CD4-positive, alpha-beta T cell treated with Interferon alpha-2 for 1 hour (primary cell): Measurements from ENCODE around the gene EZH2.

Source experiments
- DNase-seq, 2 donors: peaks; one replicate each; pipeline ENCODE4 v3.0.0-alpha.2; 2020 to 2022

EZH2 gene

GRCh38 chr7:148804343-148805235 lies 79.5 kb downstream of the EZH2 start:
- DNase-seq = no peak

DNA sequence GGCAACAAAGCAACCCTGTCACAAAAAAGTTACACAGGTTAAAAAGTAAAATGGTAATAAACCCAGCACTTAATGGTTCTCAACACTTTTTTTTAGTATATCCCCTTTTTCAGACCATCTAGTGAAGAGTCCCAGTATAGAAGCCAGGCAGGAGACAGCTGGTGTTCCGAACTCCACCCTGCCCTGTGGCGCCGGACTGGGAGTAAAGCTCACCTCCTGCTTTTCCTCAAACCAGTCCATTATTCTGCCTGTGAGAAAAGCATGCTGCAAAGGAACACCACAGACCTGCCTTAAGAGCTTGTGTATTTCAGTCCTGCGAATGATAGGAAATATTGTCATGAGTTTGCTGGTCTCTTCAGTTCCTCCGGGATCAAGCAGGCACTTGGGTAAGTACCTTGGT lies 81.0 kb downstream of the EZH2 start:
- DNase-seq = no peak

- DNase-seq = no peak
Measured at GRCh38 chr7:148802101-148802493, 82.0 kb downstream of the EZH2 start.

GRCh38 chr7:148800677-148801076 lies 83.4 kb downstream of the EZH2 start:
- no peak for DNase-seq

- DNase-seq = no peak
Measured at GRCh38 chr7:148799893-148800555, 84.1 kb downstream of the EZH2 start.

- no peak for DNase-seq
Measured at GRCh38 chr7:148796841-148797240, 87.2 kb downstream of the EZH2 start.

GRCh38 chr7:148794476-148794875 lies 89.6 kb downstream of the EZH2 start:
- no peak for DNase-seq

DNA sequence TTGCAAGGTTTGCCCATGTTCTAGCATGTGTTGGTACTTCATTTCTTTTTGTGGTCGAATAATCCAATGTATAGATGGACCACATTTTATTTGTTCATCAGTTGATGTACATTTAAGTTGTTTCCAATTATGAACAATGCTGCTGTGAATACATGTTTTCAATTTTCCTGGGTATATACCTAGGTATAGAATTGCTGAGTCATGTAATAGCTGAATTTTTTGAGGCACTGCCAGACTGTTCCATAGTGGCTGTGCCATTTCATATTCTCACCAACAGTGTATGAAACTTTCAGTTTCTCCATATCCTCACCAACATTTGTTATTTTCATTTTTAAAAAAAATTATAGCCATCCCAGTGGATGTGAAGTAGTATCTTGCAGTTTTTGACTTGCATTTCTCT lies 90.5 kb downstream of the EZH2 start:
- DNase-seq = no peak

DNA sequence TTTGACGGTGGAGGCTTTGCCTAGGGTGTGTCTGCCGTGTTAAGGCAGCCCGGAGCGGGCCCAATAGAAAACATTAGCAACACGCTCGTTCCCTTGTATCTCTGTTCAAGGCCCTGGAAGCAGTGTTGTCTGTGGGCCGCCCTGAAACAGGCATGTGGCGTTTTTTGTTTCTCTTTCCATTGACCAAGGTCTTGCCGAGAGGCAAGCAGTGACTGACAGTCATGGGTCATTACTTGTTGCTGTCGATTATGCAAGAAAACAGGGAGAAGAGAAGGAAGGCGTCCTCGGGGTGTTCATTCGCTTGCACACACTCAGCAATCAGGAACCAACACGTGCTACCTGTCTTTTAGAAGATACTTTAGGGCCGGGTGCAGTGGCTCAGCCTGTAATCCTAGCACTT lies 92.5 kb downstream of the EZH2 start:
- no peak for DNase-seq

GRCh38 chr7:148790850-148791249 lies 93.2 kb downstream of the EZH2 start:
- DNase-seq = no peak

DNA sequence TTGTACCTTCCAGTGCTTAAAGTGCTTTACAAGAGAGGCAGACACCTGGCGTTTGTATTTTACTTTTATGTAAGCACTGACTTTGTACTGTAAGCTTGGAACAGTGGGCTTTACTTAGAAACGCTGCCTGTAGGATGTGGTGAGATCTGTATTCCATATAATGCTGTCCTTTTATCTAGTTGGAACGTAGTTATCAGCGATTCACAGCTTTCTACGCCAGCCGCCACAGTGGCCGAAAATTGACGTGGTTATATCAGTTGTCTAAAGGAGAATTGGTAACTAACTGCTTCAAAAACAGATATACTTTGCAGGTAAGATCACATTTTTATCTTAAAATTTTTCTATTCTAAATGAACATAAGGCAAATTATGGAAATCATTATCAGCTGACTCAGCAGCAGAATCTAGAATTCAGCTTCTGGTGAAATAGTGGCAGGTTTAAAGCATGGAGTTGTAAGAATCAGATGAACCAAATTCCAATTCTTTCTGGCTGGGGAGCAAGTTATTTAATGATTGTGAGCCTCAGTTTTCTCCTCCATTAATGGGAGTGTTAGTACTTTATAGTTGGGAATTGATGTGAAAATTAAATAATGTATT lies 93.9 kb downstream of the EZH2 start:
- DNase-seq = no peak

GRCh38 chr7:148789220-148789619 lies 94.9 kb downstream of the EZH2 start:
- no peak for DNase-seq

- DNase-seq = no peak
Measured at GRCh38 chr7:148787571-148788295, 96.4 kb downstream of the EZH2 start.

DNA sequence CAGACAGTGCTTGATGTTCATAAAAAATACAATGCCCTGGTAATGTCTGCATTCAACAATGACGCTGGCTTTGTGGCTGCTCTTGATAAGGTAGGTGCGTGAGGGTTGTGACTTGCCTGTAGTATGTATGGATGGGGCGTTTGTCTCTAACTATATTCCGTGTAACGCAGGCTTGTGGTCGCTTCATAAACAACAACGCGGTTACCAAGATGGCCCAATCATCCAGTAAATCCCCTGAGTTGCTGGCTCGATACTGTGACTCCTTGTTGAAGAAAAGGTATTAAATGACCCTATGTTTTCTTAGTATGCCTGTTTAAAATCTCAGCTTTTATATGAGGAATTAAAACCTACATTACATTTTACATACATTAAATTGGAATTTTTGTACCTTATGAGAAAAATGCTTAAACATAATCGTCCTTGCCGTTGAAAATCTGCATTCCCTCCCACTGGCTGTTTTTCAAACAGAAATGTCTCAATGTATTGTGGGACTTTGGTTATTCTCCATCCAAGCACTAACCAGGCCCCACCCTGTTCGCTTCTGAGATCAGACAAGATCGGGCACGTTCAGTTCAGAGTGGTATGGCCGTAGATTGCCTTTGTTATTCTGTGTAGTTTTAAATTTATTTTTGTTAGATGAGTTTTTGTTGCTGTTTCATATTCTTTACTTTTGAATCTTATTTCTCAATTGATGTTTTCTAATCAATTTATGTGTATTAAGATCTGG lies 100.1 kb downstream of the EZH2 start:
- no peak for DNase-seq

DNA sequence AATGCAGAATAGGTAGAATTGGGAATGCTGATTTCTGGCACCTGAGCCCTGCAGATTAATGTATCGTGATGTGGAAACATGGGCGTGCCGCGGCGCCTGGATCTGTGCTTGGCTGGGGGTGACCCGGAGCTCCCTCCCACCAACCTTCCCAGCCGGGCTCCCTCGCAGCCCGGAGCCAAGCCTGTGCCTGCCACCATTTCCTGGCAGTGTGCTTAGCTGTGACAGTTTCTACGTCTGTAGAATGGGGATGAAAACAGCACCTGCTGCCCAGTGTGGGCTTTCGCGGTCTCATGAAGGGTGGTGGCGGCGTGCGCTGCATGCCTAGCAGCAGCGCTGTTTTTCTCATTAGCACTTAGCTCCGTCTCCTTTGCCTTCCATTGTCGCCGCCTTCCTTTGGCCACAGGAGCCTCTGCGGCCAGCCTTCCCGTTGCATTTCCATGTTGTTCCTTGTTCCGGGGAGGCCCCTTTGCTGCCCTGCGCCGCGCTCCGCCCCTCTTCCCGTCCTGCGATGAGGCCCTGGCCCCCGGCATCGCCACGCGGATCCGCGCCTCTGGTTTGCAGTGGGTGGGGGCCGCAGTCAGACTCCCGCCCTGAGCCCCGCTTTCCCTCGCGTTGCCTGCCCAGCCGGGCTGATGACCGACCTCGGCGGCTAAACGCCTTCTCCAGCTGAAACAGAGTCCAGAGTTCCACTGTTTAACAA lies 101.2 kb downstream of the EZH2 start:
- DNase-seq = no peak

DNA sequence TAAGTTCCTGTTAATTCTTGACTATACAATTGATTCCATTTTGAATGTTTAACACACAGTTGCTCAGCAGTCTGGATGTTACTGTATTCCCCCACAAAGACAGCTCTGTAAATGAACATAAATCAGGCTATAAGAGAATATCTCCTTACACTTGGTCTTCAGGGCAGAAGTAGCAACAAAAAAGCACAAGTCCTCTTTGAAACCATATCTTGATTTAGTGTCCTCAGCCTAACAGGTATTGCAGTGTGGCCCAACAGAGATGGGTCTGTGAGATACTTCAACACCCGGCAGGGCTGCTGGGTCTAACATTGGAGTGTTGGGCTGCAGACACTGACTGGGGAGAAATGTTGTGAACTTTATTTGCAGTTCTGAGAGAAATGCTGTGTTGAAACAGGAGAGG lies 109.6 kb downstream of the EZH2 start:
- DNase-seq = no peak

DNA sequence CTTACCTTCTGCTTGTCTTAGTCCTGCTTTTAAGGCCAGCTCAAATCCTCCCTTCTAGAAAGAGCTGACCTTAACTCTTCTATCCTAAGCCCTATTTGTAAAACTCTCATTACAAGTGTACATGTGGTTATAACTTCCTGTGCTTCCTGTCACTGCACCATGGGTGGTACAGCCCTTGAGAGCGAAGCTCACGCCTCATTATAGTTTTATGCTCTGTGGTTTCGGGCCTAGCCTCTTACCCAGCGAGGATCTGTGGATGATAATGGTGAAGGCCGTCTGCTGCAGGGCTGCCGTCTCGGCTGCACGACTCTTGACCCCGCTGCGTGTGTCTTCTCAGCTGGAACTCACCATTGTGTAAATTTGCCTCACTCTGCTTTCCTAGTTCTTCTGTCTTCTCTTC lies 110.8 kb downstream of the EZH2 start:
- DNase-seq = peak; percentile 10 to 60

GRCh38 chr7:148772297-148773089 lies 111.6 kb downstream of the EZH2 start:
- no peak for DNase-seq

- DNase-seq = no peak
Measured at GRCh38 chr7:148770004-148770403, 114.1 kb downstream of the EZH2 start.

DNA sequence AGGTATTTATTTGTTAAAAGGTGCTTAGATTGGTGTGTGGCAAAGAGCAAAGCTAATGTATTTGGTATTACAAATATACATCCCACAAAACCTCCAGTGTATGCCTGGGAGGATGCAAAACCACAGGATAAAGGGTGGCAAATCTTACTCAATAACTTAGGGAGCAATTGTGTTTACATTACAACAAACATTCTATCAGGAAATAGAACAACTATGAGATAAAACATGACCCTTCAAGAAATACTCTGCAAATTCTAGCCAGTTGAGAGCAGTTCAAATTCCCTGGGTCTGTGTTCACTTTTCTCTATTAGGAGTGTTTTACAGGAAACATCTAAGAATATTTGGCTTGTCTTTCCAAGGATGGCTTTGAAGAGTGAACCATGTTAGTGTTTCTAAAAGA lies 120.5 kb downstream of the EZH2 start:
- no peak for DNase-seq
